ENCODE data around the gene STPG4. TPM values are rescaled to one million over a fixed set of nuclear protein-coding genes. Genes with fewer than 3 reads are reported as not detected.

Gene STPG4
- total and polyA plus RNA-seq, 3 donors from 2014 or later, result 3.0 to 19.4 (median 8.5) TPM

- H3K4me1 ChIP-seq, result peaks cover 64% of the 10 kb centered on the region
- no peak overlapping the region for H3K4me3 ChIP-seq
- no peak for DNase-seq
- 40 to 59% methylated on average over 2 of the region's 2 CpGs for WGBS, 2 donors
- no peaks in the 10 kb centered on the region for H3K9me3 ChIP-seq
- intact Hi-C loops (cut with DNase I; ENCODE audit: low total_unique reads), result no loop called here
- H3K27me3 ChIP-seq, result no peaks in the 10 kb centered on the region
- H3K36me3 ChIP-seq (ENCODE audit: low read depth, missing control alignments), result no peaks in the 10 kb centered on the region
- TF ChIP-seq CTCF (IDR thresholded peaks at IDR 0.05) (no peak), POLR2A (IDR thresholded peaks at IDR 0.05) (no peak)
- H3K27ac ChIP-seq, result peak overlapping the region; percentile 53 to 83
These were observed 97.5 kb downstream of the STPG4 start for GRCh38 chr2:47057687-47058002.

- H3K36me3 ChIP-seq (ENCODE audit: low read depth, missing control alignments), result no peaks in the 10 kb centered on the region
- DNase-seq, result peak; percentile 74
- WGBS, 2 donors, result 42 to 56% methylated on average over 10 to 15 of the region's 15 CpGs
- intact Hi-C loops (cut with DNase I; ENCODE audit: low total_unique reads), result no loop called here
- no peak for TF ChIP-seq CTCF (IDR thresholded peaks at IDR 0.05)
- no peak for TF ChIP-seq POLR2A (IDR thresholded peaks at IDR 0.05)
- peak overlapping the region; percentile 53 to 83 for H3K27ac ChIP-seq
- peaks cover 58% of the 10 kb centered on the region for H3K4me1 ChIP-seq
- H3K9me3 ChIP-seq, result no peaks in the 10 kb centered on the region
- no peaks in the 10 kb centered on the region for H3K27me3 ChIP-seq
- no peak overlapping the region for H3K4me3 ChIP-seq
These were observed 98.0 kb downstream of the STPG4 start for GRCh38 chr2:47056868-47057686.

- no peaks in the 10 kb centered on the region for H3K27me3 ChIP-seq
- intact Hi-C loops (cut with DNase I; ENCODE audit: low total_unique reads), result no loop called here
- no peaks in the 10 kb centered on the region for H3K9me3 ChIP-seq
- DNase-seq, result no peak
- peaks cover 51% of the 10 kb centered on the region for H3K4me1 ChIP-seq
- TF ChIP-seq CTCF (IDR thresholded peaks at IDR 0.05), result no peak
- no peak for TF ChIP-seq POLR2A (IDR thresholded peaks at IDR 0.05)
- 51 to 56% methylated on average over 5 of the region's 5 CpGs for WGBS, 2 donors
- H3K27ac ChIP-seq, result peak overlapping the region; percentile 53 to 83
- H3K4me3 ChIP-seq, result no peak overlapping the region
- H3K36me3 ChIP-seq (ENCODE audit: low read depth, missing control alignments), result no peaks in the 10 kb centered on the region
These were observed 98.7 kb downstream of the STPG4 start for GRCh38 chr2:47056374-47056773.

GRCh38 chr2:47054868-47055267 lies 100.2 kb downstream of the STPG4 start:
- Histone ChIP-seq H3K9me3 (no peaks in the 10 kb centered on the region), H3K36me3 (ENCODE audit: low read depth, missing control alignments) (no peaks in the 10 kb centered on the region), H3K27me3 (no peaks in the 10 kb centered on the region), H3K4me1 (peaks cover 45% of the 10 kb centered on the region), H3K27ac (no peak overlapping the region), H3K4me3 (no peak overlapping the region)
- no peak for TF ChIP-seq POLR2A (IDR thresholded peaks at IDR 0.05)
- no peak for TF ChIP-seq CTCF (IDR thresholded peaks at IDR 0.05)
- DNase-seq, result no peak
- WGBS, 2 donors, result 97% methylated on average over 4 of the region's 4 CpGs
- intact Hi-C loops (cut with DNase I; ENCODE audit: low total_unique reads), result no loop called here

DNA sequence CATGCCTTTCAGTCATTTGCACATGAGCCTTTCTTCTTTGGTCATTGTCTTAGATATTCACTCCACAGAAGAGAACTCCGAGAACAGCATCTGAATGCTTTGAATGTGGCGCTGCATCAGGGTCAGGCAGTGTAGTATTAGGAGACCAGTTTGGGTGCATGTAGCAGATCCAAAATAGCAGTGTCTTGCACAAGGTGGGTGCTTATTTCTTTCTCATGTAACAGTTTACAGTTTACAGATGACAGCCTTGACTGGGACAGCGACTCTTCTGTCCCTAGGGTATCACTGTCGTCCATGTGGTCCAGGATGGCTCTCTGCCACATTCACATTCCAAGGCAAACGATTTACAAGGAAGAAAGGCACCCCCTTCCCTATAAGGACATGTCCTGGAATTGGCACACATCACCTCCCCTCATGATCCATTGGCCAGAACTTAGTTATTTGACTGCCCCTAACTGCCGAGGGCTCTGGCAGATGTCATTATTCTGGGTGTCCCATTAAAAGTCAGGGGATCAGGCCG lies 101.0 kb downstream of the STPG4 start:
- H3K27ac ChIP-seq, result no peak overlapping the region

More for the DNA sequence above, 101.0 kb downstream of the STPG4 start:
- no peaks in the 10 kb centered on the region for H3K27me3 ChIP-seq
- TF ChIP-seq POLR2A (IDR thresholded peaks at IDR 0.05) (no peak), CTCF (IDR thresholded peaks at IDR 0.05) (no peak)
- no peak for DNase-seq
- 72 to 78% methylated on average over 7 of the region's 7 CpGs for WGBS, 2 donors
- no peak overlapping the region for H3K4me3 ChIP-seq
- no peaks in the 10 kb centered on the region for H3K9me3 ChIP-seq
- no peaks in the 10 kb centered on the region for H3K36me3 ChIP-seq (ENCODE audit: low read depth, missing control alignments)
- intact Hi-C loops (cut with DNase I; ENCODE audit: low total_unique reads), result no loop called here
- H3K4me1 ChIP-seq, result peaks cover 37% of the 10 kb centered on the region
